Measurements from ENCODE around the gene APRT. TPM values are rescaled to one million over a fixed set of nuclear protein-coding genes. Genes with fewer than 3 reads are reported as not detected.

Gene APRT
- total and polyA plus RNA-seq, 2 of the 8 experiments (the other 6 are each of a cell fraction or from before 2014, with no cell fraction given): 221 to 267 TPM

- TF ChIP-seq CTBP2 (IDR thresholded peaks at IDR 0.05; ENCODE audit: borderline replicate concordance, insufficient read depth, insufficient read length, low read length): no peak
Measured at GRCh38 chr16:88761830-88762229, 49.9 kb downstream of the APRT start (continued).

Measured in H1 (cell line).